Ecto neural progenitor cell (in vitro differentiated cells): ENCODE results near the gene AACS.
"Not testable (repeated sequence)": the region's sequence is repeated elsewhere in the genome, so short reads cannot be mapped to it uniquely, and the experiment has no call there.

ENCODE experiments used
- DNase-seq: peaks from one replicate; pipeline ENCODE4 v3.0.0-alpha.2; 2018; ENCODE audit warnings: low spot score

The AACS gene

GRCh38 chr12:125125271-125125670 is 60.0 kb downstream of the AACS start:
- DNase-seq: no peak

DNA sequence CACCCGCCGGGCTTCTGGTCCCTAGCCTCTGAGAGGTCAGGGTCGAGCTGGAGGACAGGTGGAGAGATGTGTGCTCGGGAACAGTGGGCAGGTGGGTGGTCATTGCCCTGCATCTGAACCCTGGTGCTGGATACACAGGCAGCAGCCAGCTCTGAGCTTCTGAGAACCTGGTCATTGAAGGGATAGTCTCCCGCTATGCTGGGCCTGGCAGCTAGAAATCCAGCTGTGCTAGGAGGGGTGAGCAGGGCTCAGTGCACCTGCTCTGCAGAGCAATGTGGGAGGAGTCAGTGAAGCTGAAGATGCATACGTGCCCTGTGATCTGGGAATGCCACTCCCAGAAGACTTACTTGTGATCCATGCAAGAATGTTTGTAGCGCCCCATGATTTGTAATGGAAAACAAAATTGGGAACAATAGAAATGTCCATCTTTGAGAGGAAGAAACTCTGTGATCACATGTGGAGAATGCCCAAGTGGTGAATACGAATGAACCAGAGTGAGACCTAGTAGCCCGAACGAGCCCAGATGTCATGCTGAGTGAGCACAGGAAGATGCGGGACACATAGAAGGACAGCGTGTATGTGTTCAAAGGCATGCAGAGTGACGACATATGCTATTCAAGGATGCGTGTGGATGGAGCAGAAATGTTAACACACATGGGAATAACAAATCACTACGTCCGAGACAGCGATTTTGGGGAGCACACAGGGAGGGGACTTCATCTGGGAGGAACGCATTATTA is 63.4 kb downstream of the AACS start:
- DNase-seq: no peak

- no peak for DNase-seq
Measured at GRCh38 chr12:125129179-125129571, 63.9 kb downstream of the AACS start.

DNA sequence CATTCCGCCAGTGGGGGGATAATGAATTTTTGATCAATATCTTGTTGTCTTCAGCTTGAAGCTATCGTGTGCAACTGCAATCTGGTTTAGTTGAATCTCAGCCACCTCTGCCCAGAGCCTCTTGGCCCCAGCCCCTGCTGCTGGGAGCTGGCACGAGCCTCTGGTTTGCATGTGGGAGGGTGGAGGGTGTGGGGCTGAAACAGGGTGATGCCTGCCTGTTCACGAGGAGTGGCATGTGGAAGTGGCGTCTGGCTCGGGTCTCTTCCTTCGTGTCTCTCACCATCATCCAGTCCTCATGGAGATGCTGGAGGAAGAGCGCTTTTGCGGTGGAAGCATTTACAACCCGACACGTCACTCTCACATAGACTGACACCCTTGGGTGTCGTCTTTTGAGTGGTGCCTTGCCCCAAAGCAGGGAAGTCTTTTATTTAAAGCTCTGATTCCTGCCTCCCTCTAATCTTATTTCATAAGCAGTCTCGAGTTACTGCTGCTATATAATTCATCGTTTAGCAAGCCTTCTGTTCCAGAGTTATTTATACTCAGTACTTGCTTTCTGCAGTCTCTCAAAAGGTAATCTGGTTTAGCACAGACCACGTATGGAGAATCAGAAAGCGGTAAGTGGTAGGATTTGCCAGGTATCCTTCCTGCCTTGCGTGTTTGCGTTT is 64.5 kb downstream of the AACS start:
- DNase-seq: no peak

GRCh38 chr12:125131958-125132357 is 66.7 kb downstream of the AACS start:
- DNase-seq: no peak

GRCh38 chr12:125132698-125133400 is 67.6 kb downstream of the AACS start:
- DNase-seq: no peak

DNA sequence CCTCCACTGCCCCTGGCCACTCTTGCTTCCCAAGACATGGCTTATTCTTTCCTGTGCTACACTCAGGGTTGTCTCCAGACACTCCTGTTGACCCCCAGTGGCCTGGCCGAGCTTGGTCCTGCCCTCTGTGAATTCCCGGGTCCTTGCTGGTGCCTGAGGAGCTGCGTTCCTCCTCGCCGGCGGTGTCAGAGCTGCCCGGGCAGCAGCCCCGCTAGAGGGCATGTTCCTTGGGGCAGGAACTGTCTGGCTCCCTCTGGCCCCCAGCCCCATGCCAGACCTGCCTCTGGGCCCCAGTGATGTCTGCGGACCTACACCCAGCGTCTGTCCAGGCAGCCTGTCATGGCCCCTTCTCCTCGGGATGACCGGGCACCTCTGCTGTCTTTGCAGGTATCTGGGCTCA is 68.4 kb downstream of the AACS start:
- no peak for DNase-seq

DNA sequence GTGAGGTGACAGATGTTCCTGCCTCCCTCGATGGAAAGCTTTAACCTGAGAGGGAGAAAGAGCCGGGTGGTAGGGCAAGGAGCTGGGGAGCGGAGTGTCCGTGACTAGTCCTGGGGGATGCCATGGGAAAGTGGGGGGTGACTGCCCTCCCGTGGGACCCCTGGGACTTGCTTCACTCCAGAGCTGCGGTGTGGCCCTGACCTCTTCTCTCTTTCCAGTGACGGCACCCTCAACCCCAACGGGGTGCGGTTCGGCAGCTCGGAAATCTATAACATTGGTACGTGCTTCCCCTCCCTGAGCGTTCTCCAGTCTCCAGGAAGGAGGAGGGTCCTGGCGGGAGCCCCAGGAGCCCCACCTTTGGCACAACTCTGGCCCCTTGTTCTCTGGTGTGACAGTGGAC is 69.3 kb downstream of the AACS start:
- DNase-seq: no peak

GRCh38 chr12:125135906-125136305 is 70.7 kb downstream of the AACS start:
- DNase-seq: no peak

DNA sequence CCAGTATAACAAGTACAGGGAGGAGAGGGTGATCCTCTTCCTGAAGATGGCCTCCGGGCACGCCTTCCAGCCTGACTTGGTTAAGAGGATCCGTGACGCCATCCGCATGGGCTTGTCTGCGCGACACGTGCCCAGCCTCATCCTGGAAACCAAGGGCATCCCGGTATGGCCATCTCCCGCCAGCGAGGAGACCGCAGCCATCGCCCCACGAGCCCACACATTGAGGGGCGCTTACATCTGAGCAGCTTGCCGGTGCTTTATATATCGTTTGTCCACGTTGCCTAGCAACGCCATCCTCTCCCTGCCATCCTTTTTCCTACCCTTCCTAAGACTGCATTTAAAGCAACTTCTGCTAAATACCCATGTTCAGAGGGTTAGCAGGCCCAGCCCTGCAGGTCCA is 71.5 kb downstream of the AACS start:
- no peak for DNase-seq

GRCh38 chr12:125137766-125138344 is 72.6 kb downstream of the AACS start:
- DNase-seq: no peak

DNA sequence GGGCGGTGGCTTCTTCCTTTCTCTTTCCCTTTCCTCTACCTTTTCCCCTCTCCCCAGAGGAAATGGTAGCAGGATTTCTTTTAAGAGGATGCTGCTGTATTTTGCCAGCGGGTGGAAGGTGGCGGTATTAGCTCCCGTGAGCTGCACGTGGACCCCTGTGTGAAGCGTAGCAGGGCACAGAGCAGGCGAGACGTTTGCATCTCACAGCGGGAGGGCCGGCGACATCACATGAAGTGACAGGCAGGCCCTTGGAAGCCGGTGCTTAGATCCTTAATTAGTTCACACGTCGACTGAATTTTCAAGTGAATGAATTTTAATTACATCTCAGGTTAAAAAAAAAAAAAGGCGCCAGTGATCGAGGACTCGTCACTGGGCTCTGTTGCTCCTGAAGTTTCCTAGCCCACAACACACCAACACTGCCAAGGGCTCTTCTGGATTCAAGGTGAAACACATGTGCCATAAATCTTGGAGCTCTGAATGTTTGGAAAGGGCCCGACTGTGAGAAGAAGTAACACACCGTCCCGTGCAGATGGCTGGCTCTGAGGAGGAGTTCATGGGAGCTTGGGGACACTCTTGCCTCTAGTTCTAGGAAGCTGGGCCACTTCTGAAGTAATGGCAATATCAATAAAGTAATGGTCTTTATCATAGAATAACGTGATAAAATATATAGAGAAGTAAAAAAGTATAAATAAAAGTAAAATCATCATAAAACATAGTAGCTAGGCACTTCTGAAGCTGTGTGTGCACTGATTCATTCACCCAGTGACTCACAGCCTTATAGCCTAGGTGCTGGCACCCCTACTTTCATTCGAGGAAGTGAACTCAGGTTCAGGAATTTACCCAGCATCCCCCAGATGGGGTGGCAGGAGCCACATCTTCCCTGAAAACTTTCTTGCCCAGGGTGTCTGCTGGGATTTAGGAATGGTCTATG is 75.3 kb downstream of the AACS start:
- no peak for DNase-seq

GRCh38 chr12:125141210-125141573 is 76.0 kb downstream of the AACS start:
- DNase-seq: not testable (repeated sequence)

DNA sequence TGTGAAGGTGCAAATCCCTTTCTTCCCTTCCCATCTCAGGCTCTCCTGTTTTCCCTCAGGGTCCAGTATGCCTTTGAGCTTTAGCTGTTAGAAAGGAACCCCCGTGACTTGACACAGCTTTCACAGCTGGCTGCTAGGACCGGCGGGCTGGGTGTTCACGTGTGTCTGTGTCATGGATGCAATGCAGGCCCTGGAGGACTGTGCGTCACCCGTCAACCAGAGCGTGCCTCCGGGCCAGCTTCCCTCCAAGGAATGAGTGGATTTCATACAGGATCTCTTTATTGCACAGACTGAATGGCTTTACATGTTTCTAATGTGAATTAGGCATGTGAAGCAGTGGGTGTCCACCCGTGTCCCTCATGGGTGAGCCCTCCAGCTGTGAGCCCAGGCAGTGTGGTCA is 77.4 kb downstream of the AACS start:
- no peak for DNase-seq

GRCh38 chr12:125143491-125143890 is 78.3 kb downstream of the AACS start:
- DNase-seq: no peak

- DNase-seq: no peak
Measured at GRCh38 chr12:125145196-125145595, 80.0 kb downstream of the AACS start.

GRCh38 chr12:125148316-125148715 is 83.1 kb downstream of the AACS start:
- no peak for DNase-seq

DNA sequence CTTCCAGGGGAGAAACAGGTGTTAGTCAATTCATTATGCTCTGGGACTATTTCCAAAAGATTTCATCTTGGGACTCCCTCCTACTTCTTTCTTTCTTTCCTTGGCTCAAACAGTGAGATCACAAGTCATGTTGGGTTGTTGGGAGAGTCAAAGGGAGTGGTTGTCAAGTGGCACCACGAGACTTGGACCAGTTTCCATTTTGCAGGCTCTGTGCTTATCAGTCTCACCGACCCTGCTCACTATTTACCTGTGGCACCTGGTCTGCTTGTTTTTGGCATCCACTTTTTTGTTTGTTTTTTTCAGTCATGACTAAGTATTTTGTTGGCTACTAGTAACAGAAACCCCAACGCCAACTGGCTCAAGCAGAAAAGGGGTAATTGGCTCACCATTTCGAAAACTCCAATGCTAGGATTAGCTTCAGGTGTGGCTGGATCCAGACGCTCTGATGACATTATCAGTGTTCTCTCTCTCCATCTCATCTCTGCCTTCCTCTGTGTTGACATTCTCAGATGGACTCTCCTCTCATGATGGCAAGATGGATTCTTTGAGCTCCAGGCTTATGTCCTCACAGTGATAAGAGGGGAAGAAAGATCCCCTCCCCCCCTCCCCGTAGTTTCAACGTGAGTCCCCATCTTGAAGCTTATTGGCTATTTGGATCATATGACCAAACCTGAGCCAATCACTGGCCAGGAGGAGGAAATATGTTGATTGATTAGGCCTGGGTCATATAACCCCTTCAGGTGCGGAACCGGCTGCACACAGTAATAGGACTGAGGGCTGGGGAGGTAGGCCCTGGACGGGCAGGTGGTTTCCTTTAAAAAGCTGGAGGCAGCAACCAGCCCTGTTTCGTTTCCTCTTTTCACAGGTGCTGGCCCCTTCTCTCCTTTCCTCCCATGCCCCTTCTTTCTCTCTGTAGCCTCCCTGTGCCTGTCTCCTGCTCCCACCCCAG is 84.2 kb downstream of the AACS start:
- no peak for DNase-seq

DNA sequence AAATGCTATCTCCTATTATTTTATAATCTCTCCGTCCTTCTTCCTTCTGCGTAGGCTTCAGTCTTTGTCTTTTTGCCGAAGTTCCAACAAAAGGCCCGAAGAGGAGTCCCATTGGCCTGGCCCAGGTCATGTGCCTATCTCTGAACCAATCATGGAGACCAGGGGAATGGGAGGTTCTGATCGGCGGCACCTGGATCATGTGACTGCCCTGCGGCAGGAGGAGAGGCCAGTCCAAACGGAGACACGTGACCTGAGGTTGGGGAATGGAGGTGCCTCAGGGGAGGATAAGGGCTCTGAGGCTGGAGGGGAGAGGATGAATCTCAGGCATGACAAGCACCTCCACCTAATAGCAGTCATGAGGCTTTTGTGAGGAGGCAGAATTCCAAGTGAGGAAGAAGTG is 86.0 kb downstream of the AACS start:
- DNase-seq: no peak

- DNase-seq: no peak
Measured at GRCh38 chr12:125152463-125152862, 87.2 kb downstream of the AACS start.

DNA sequence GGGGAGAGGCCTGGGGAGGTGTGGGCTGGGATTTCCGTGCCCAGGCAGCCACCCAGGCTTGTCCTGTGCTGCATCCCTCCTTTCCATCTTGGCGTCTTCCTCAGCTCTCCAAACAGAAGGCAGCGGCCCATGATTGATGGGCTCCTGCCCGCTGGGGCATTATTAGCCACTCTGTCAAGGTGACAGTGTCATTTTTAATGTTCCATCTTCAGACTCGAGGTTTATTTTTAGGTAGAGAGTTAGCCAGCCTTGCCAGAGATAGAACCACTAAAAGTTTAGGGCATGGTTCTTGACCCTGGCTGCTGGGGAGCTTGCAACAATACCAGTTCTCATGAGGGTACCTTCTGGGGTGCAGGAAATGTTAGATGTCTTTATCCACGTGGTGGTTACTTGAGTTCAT is 90.1 kb downstream of the AACS start:
- DNase-seq: no peak
